ENCODE results near the gene KIFBP. TPM values are rescaled to one million over a fixed set of nuclear protein-coding genes. Genes with fewer than 3 reads are reported as not detected.

KIFBP gene
- total and polyA plus RNA-seq, 7 donors: 12.2 to 34.6 (median 21.0) TPM

Other genes starting within 250 kb of the KIFBP start
- 1 to 10 TPM in 3 of 4 donors, under 1 TPM in 1; 0.41 to 2.9 (median 1.8) TPM for gene STOX1, start 161.3 kb upstream of the KIFBP start, total RNA-seq
- under 1 TPM in 2 of 3 donors, not detected in 1; 0.92 to 0.99 TPM for gene STOX1, start 161.3 kb upstream of the KIFBP start, polyA plus RNA-seq
- 10 to 100 TPM; 39.1 to 64.3 (median 51.6) TPM for gene DDX50, start 87.5 kb upstream of the KIFBP start, total RNA-seq
- gene DDX50, start 87.5 kb upstream of the KIFBP start, polyA plus RNA-seq: 10 to 100 TPM; 13.6 to 23.4 (median 21.0) TPM
- 10 to 100 TPM; 24.6 to 64.9 (median 29.5) TPM for gene DDX21, start 32.6 kb upstream of the KIFBP start, total RNA-seq
- 10 to 100 TPM; 16.8 to 37.1 (median 16.9) TPM for gene DDX21, start 32.6 kb upstream of the KIFBP start, polyA plus RNA-seq
- gene SRGN, start 99.3 kb downstream of the KIFBP start, total RNA-seq: 10 to 100 TPM; 45.7 to 93.1 (median 81.6) TPM
- 100 to 1,000 TPM in 2 of 3 donors, 10 to 100 TPM in 1; 28.2 to 140 (median 124) TPM for gene SRGN, start 99.3 kb downstream of the KIFBP start, polyA plus RNA-seq
- 10 to 100 TPM; 35.7 to 59.2 (median 44.7) TPM for gene VPS26A, start 135.4 kb downstream of the KIFBP start, total RNA-seq
- gene VPS26A, start 135.4 kb downstream of the KIFBP start, polyA plus RNA-seq: 10 to 100 TPM; 35.7 to 73.1 (median 51.1) TPM
- gene SUPV3L1, start 191.4 kb downstream of the KIFBP start, total RNA-seq: 10 to 100 TPM; 20.8 to 36.2 (median 26.2) TPM
- gene SUPV3L1, start 191.4 kb downstream of the KIFBP start, polyA plus RNA-seq: 10 to 100 TPM; 21.6 to 34.5 (median 31.9) TPM
- gene HKDC1, start 231.5 kb downstream of the KIFBP start, total RNA-seq: not detected
- 10 to 100 TPM in 2 of 3 donors, 1 to 10 TPM in 1; 8.4 to 33.3 (median 19.2) TPM for gene HKDC1, start 231.5 kb downstream of the KIFBP start, polyA plus RNA-seq

Measured in sigmoid colon (tissue), 7 donors.